Muscle of leg (tissue), 11 donors: Measurements from ENCODE around the gene SLC7A8. TPM values are rescaled to one million over a fixed set of nuclear protein-coding genes. Genes with fewer than 3 reads are reported as not detected.
"Not testable (repeated sequence)": the region's sequence is repeated elsewhere in the genome, so short reads cannot be mapped to it uniquely, and the experiment has no call there.

Source experiments
- DNase-seq: peaks from one replicate; pipeline ENCODE4 v3.0.0; 2013
- H3K27ac ChIP-seq: one replicate; pipeline ENCODE4 v1.5.1; 2013; ENCODE audit warnings: mild to moderate bottlenecking, low read length, control low read depth
- H3K27me3 ChIP-seq: one replicate; pipeline ENCODE4 v1.6.1; 2013; ENCODE audit warnings: low read length; ENCODE audit not compliant: control insufficient read depth, insufficient read depth
- H3K36me3 ChIP-seq: one replicate; pipeline ENCODE4 v1.6.1; 2013; ENCODE audit warnings: low read length; ENCODE audit not compliant: control insufficient read depth, insufficient read depth
- H3K4me1 ChIP-seq: one replicate; pipeline ENCODE4 v1.6.1; 2013; ENCODE audit warnings: low read length; ENCODE audit not compliant: control insufficient read depth, insufficient read depth
- H3K4me3 ChIP-seq: one replicate; pipeline ENCODE4 v1.5.1; 2013; ENCODE audit warnings: low read length, control low read depth
- H3K9me3 ChIP-seq: replicated peaks from 2 replicates; pipeline ENCODE4 v1.6.1; 2013; ENCODE audit warnings: low read depth, low read length; ENCODE audit not compliant: control insufficient read depth
- WGBS: methylation state at CpG from one replicate; pipeline ENCODE4 v1.1.5; 2013; ENCODE audit warnings: missing lambda C conversion rate; ENCODE audit not compliant: insufficient coverage; 5-methylcytosine and 5-hydroxymethylcytosine counted together
- polyA plus RNA-seq, 8 donors: library from polyadenylated mRNA; unstranded; fragments of 120-200 nt; gene quantifications; one replicate each; pipeline versions ENCODE4 v1.2.1 to v1.2.3, GENCODE V29; 2013; ENCODE audit warnings: inconsistent platforms in 1 of 8, low replicate concordance in 1 of 8; ENCODE audit not compliant: insufficient read length in 8 of 8, insufficient read depth in 1 of 8
- total RNA-seq: library from RNA; stranded (reverse); fragments of 120-200 nt; gene quantifications from one replicate; pipeline ENCODE4 v1.2.4, GENCODE V29; 2013

Gene SLC7A8
- total and polyA plus RNA-seq, 9 donors, result 2.6 to 10.6 (median 4.6) TPM

GRCh38 chr14:23115039-23115731, 68.3 kb downstream of the SLC7A8 start:
- H3K27ac ChIP-seq, result no peak overlapping the region
- no peaks in the 10 kb centered on the region for H3K9me3 ChIP-seq
- H3K36me3 ChIP-seq, result no peaks in the 10 kb centered on the region
- H3K4me3 ChIP-seq, result no peak overlapping the region
- DNase-seq, result no peak
- H3K4me1 ChIP-seq, result peaks cover 17% of the 10 kb centered on the region
- 74% methylated on average over 4 of the region's 10 CpGs for WGBS
- peaks cover 12% of the 10 kb centered on the region for H3K27me3 ChIP-seq

- Histone ChIP-seq H3K27ac (no peak overlapping the region), H3K4me1 (peaks cover 15% of the 10 kb centered on the region), H3K36me3 (no peaks in the 10 kb centered on the region), H3K27me3 (peaks cover 13% of the 10 kb centered on the region), H3K4me3 (no peak overlapping the region), H3K9me3 (no peaks in the 10 kb centered on the region)
- no peak for DNase-seq
- WGBS, result no CpG with 5 or more reads among the region's 4 CpGs
Measured at GRCh38 chr14:23114669-23115038, 68.8 kb downstream of the SLC7A8 start.

- no peak overlapping the region for H3K27ac ChIP-seq
- H3K4me1 ChIP-seq, result peaks cover 15% of the 10 kb centered on the region
- no peak for DNase-seq
- H3K27me3 ChIP-seq, result peaks cover 15% of the 10 kb centered on the region
- no peaks in the 10 kb centered on the region for H3K9me3 ChIP-seq
- 46% methylated on average over 4 of the region's 5 CpGs for WGBS
- no peak overlapping the region for H3K4me3 ChIP-seq
- H3K36me3 ChIP-seq, result no peaks in the 10 kb centered on the region
Measured at GRCh38 chr14:23114120-23114458, 69.4 kb downstream of the SLC7A8 start.

- H3K4me3 ChIP-seq, result no peak overlapping the region
- peaks cover 15% of the 10 kb centered on the region for H3K4me1 ChIP-seq
- H3K27me3 ChIP-seq, result peaks cover 17% of the 10 kb centered on the region
- no peak overlapping the region for H3K27ac ChIP-seq
- no peaks in the 10 kb centered on the region for H3K36me3 ChIP-seq
- DNase-seq, result peak; percentile 67
- WGBS, result 46% methylated on average over 2 of the region's 10 CpGs
- no peaks in the 10 kb centered on the region for H3K9me3 ChIP-seq
Measured at GRCh38 chr14:23113431-23114119, 69.9 kb downstream of the SLC7A8 start.

GRCh38 chr14:23112359-23113178, 70.9 kb downstream of the SLC7A8 start:
- H3K4me1 ChIP-seq, result peaks cover 15% of the 10 kb centered on the region
- no peak for DNase-seq
- no peaks in the 10 kb centered on the region for H3K9me3 ChIP-seq
- no peaks in the 10 kb centered on the region for H3K36me3 ChIP-seq
- H3K27ac ChIP-seq, result no peak overlapping the region
- 27% methylated on average over 6 of the region's 12 CpGs for WGBS
- no peak overlapping the region for H3K4me3 ChIP-seq
- peaks cover 17% of the 10 kb centered on the region for H3K27me3 ChIP-seq

GRCh38 chr14:23110579-23111365, 72.7 kb downstream of the SLC7A8 start:
- Histone ChIP-seq H3K36me3 (no peaks in the 10 kb centered on the region), H3K27ac (no peak overlapping the region), H3K9me3 (no peaks in the 10 kb centered on the region), H3K4me3 (no peak overlapping the region), H3K27me3 (peaks cover 17% of the 10 kb centered on the region), H3K4me1 (peaks cover 15% of the 10 kb centered on the region)
- DNase-seq, result no peak
- 78% methylated on average over 3 of the region's 5 CpGs for WGBS

- Histone ChIP-seq H3K4me3 (no peak overlapping the region), H3K4me1 (peaks cover 15% of the 10 kb centered on the region), H3K36me3 (no peaks in the 10 kb centered on the region), H3K27me3 (peaks cover 19% of the 10 kb centered on the region), H3K27ac (no peak overlapping the region), H3K9me3 (no peaks in the 10 kb centered on the region)
- no peak for DNase-seq
- WGBS, result no CpG with 5 or more reads among the region's 1 CpG
Measured at GRCh38 chr14:23109769-23110168, 73.7 kb downstream of the SLC7A8 start.

GRCh38 chr14:23108169-23108568, 75.3 kb downstream of the SLC7A8 start:
- H3K36me3 ChIP-seq, H3K4me3 ChIP-seq, DNase-seq, H3K4me1 ChIP-seq, H3K9me3 ChIP-seq, H3K27ac ChIP-seq: not testable (repeated sequence)
- WGBS, result 97% methylated on average over 3 of the region's 24 CpGs
- H3K27me3 ChIP-seq, result peaks cover 22% of the 10 kb centered on the region

GRCh38 chr14:23107620-23108019, 75.8 kb downstream of the SLC7A8 start:
- WGBS, result no CpG with 5 or more reads among the region's 5 CpGs
- H3K27ac ChIP-seq, H3K9me3 ChIP-seq, H3K4me3 ChIP-seq, H3K36me3 ChIP-seq, H3K4me1 ChIP-seq, DNase-seq: not testable (repeated sequence)
- peaks cover 19% of the 10 kb centered on the region for H3K27me3 ChIP-seq

- peaks cover 19% of the 10 kb centered on the region for H3K27me3 ChIP-seq
- no peak overlapping the region for H3K4me3 ChIP-seq
- H3K4me1 ChIP-seq, result peaks cover 4% of the 10 kb centered on the region
- DNase-seq, result no peak
- H3K36me3 ChIP-seq, result no peaks in the 10 kb centered on the region
- no peaks in the 10 kb centered on the region for H3K9me3 ChIP-seq
- no peak overlapping the region for H3K27ac ChIP-seq
Measured at GRCh38 chr14:23106747-23107045, 76.8 kb downstream of the SLC7A8 start.
